Peyer's patch (tissue), 4 donors: Measurements from ENCODE around the gene ACVR2B.

Experiments
- CTCF ChIP-seq, 6 experiments: fragments of 450-650 bp in 4 of 6; fragments of 200-600 bp in 2 of 6; sonication (generic) in 1 of 6; IDR thresholded peaks; one replicate each; pipeline ENCODE4 v1.5.1; 2017 to 2019; ENCODE audit warnings: antibody characterized with exemption in 6 of 6, mild to moderate bottlenecking in 3 of 6, moderate library complexity in 1 of 6
- POLR2A ChIP-seq, 2 donors: fragments of 450-650 bp; IDR thresholded peaks; one replicate each; pipeline ENCODE4 v1.5.1; 2017; ENCODE audit warnings: antibody characterized with exemption in 2 of 2, mild to moderate bottlenecking in 2 of 2, moderate library complexity in 2 of 2

GRCh38 chr3:38507120-38507519 lies 53.4 kb downstream of the ACVR2B start:
- TF ChIP-seq CTCF (IDR thresholded peaks at IDR 0.05) (no peak), POLR2A (IDR thresholded peaks at IDR 0.05) (no peak)
